ENCODE measurements around the gene CEP95. TPM values are rescaled to one million over a fixed set of nuclear protein-coding genes. Genes with fewer than 3 reads are reported as not detected.
A peak's percentile ranks its signal among the peaks of the same experiment; 100 is the strongest.
"Not testable (repeated sequence)": the region's sequence is repeated elsewhere in the genome, so short reads cannot be mapped to it uniquely, and the experiment has no call there.

CEP95 gene
- total RNA-seq (2014; rRNA removed; shearing (Covaris generic)): 43.2 and 48.8 TPM in 2 replicates
- 35.7 and 38.0 TPM in 2 replicates for polyA plus RNA-seq (2015; cell fraction: cytosol; rRNA removed)
- polyA plus RNA-seq (2015; cell fraction: nucleus; rRNA removed): 326 and 369 TPM in 2 replicates

GRCh38 chr17:64506576-64507412 lies at the start of gene CEP95:
Gene CEP95 (plus strand): TSS chr17:64506977. CDS start chr17:64507098, 121 bp downstream.
- peak; percentile 100 for DNase-seq (ENCODE audit: low read depth, low spot score)
- in situ Hi-C loops (cut with HindIII; ENCODE audit: low pct_unique_long_range_greater_than_20kb, low sequenced_read_pairs): no loop called here

DNA sequence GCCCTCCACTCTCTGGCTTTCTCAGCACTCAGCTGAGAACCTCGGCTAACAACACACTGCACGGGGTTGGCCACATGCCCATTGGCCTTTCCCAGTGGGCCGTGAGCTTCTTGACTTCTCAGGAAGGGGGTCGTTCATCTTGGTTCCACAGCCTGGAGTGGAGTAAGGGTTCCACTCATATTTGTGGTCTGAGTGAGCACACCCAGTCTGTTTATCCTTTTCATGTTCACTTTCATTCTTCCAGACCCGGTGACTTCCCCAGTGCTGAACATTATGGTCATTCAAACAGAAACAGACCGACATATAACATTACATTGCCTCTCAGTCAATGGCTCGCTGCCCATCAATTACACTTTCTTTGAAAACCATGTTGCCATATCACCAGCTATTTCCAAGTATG lies 49.6 kb upstream of the CEP95 start:
- in situ Hi-C loops (cut with HindIII; ENCODE audit: low pct_unique_long_range_greater_than_20kb, low sequenced_read_pairs): no loop called here
- DNase-seq (ENCODE audit: low read depth, low spot score): no peak

- in situ Hi-C loops (cut with HindIII; ENCODE audit: low pct_unique_long_range_greater_than_20kb, low sequenced_read_pairs): no loop called here
These were observed 48.0 kb upstream of the CEP95 start for GRCh38 chr17:64458756-64459155.

DNA sequence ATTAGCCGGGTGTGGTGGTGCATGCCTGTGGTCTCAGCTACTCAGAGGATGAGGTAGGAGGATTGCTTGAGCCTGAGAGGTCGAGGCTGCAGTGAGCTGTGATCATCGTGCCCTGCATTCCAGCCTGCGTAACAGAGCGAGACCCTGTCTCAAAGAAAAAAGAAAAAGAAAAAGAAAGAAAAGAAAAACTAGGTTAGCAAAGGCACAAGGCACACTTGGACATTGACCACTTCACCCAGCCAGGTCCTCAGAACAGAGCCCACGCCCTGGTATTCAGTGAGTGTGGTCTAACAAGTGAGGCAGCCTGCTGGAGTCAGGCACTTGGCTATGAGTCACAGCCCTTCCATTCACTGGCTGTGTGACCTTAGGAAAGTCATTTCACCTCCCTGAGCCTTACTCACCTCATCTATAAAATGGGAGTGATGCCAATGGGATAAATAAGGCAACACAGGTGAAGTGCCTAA lies 47.5 kb upstream of the CEP95 start:
- in situ Hi-C loops (cut with HindIII; ENCODE audit: low pct_unique_long_range_greater_than_20kb, low sequenced_read_pairs): no loop called here
- DNase-seq (ENCODE audit: low read depth, low spot score): no peak

More at GRCh38 chr17:64458756-64459155, 48.0 kb upstream of the CEP95 start:
- DNase-seq (ENCODE audit: low read depth, low spot score): no peak

GRCh38 chr17:64459818-64460217 lies 47.0 kb upstream of the CEP95 start:
- DNase-seq (ENCODE audit: low read depth, low spot score); in situ Hi-C loops (cut with HindIII; ENCODE audit: low pct_unique_long_range_greater_than_20kb, low sequenced_read_pairs): not testable (repeated sequence)

- in situ Hi-C loops (cut with HindIII; ENCODE audit: low pct_unique_long_range_greater_than_20kb, low sequenced_read_pairs): no loop called here
- no peak for DNase-seq (ENCODE audit: low read depth, low spot score)
These were observed 45.8 kb upstream of the CEP95 start for GRCh38 chr17:64460955-64461354.

- in situ Hi-C loops (cut with HindIII; ENCODE audit: low pct_unique_long_range_greater_than_20kb, low sequenced_read_pairs): no loop called here
- no peak for DNase-seq (ENCODE audit: low read depth, low spot score)
These were observed 45.0 kb upstream of the CEP95 start for GRCh38 chr17:64461788-64462187.

GRCh38 chr17:64466019-64466735 lies 40.6 kb upstream of the CEP95 start:
- in situ Hi-C loops (cut with HindIII; ENCODE audit: low pct_unique_long_range_greater_than_20kb, low sequenced_read_pairs): no loop called here
- DNase-seq (ENCODE audit: low read depth, low spot score): no peak

GRCh38 chr17:64466834-64467233 lies 39.9 kb upstream of the CEP95 start:
- DNase-seq (ENCODE audit: low read depth, low spot score); in situ Hi-C loops (cut with HindIII; ENCODE audit: low pct_unique_long_range_greater_than_20kb, low sequenced_read_pairs): not testable (repeated sequence)

- in situ Hi-C loops (cut with HindIII; ENCODE audit: low pct_unique_long_range_greater_than_20kb, low sequenced_read_pairs): no loop called here
- DNase-seq (ENCODE audit: low read depth, low spot score): no peak
These were observed 36.2 kb upstream of the CEP95 start for GRCh38 chr17:64470625-64471024.

DNA sequence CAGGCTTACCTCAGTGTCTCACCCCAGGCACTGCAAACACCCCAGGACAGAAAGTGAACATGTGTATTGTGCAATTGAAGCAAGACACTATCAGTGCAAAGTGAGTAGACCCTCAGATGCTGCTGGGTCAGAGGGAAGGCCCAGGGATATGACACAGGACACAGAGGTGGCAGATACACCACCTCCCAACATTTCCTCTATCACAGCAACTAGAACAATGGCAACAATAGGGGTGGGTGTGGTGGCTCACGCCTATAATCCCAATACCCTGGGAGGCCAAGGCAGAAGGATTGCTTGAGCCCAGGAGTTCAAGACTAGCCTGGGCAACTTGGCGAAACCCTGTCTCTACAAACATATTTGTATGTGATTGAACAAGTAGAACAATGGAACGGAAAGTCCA lies 35.3 kb upstream of the CEP95 start:
- in situ Hi-C loops (cut with HindIII; ENCODE audit: low pct_unique_long_range_greater_than_20kb, low sequenced_read_pairs): no loop called here
- no peak for DNase-seq (ENCODE audit: low read depth, low spot score)

DNA sequence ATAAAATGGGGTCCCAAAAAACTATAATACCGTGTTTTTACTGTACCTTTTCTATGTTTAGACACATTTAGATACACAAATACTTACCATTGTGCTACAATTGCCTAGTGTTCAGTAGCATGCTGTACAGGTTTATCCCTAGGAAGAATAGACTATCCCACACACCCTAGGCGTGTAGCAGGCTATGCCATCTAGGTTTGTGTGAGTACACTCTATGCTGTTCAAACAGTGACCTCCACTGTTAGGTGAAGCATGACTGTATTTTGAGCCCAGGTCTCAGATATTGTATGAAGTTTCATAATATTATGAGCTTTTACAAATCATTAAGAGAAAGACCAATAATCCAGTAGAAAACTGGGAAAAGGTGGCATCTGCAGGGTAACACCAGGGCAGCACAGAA lies 34.2 kb upstream of the CEP95 start:
- in situ Hi-C loops (cut with HindIII; ENCODE audit: low pct_unique_long_range_greater_than_20kb, low sequenced_read_pairs): no loop called here
- DNase-seq (ENCODE audit: low read depth, low spot score): no peak

GRCh38 chr17:64477849-64478248 lies 28.9 kb upstream of the CEP95 start:
- no peak for DNase-seq (ENCODE audit: low read depth, low spot score)

GRCh38 chr17:64480951-64481350 lies 25.8 kb upstream of the CEP95 start:
- no peak for DNase-seq (ENCODE audit: low read depth, low spot score)
- in situ Hi-C loops (cut with HindIII; ENCODE audit: low pct_unique_long_range_greater_than_20kb, low sequenced_read_pairs): no loop called here

More at GRCh38 chr17:64477849-64478248, 28.9 kb upstream of the CEP95 start:
- in situ Hi-C loops (cut with HindIII; ENCODE audit: low pct_unique_long_range_greater_than_20kb, low sequenced_read_pairs): no loop called here

DNA sequence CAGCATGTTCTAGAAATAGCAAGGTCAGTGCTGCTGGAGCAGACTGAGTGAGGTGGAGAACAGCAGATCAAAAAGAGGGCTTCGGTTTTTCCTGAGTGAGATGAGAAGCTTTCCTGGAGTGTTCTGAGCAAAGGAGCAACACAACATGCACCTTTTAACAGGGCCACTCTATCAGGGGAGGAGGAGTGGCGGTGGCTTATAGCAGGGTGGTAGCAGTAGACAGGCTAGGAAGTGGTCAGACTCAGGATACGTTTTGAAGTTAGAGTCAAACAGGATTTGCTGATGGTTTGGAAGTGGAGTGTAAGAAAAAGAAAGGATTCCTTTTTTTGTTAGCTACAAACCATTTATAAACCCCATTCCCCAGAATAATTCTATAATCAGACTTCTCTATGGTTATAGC lies 22.4 kb upstream of the CEP95 start:
- no peak for DNase-seq (ENCODE audit: low read depth, low spot score)
- in situ Hi-C loops (cut with HindIII; ENCODE audit: low pct_unique_long_range_greater_than_20kb, low sequenced_read_pairs): no loop called here

GRCh38 chr17:64488301-64488700 lies 18.5 kb upstream of the CEP95 start:
- in situ Hi-C loops (cut with HindIII; ENCODE audit: low pct_unique_long_range_greater_than_20kb, low sequenced_read_pairs): no loop called here
- DNase-seq (ENCODE audit: low read depth, low spot score): no peak

- DNase-seq (ENCODE audit: low read depth, low spot score): peak; percentile 85
- in situ Hi-C loops (cut with HindIII; ENCODE audit: low pct_unique_long_range_greater_than_20kb, low sequenced_read_pairs): no loop called here
These were observed 15.5 kb upstream of the CEP95 start for GRCh38 chr17:64491034-64491860.

GRCh38 chr17:64491994-64492393 lies 14.8 kb upstream of the CEP95 start:
- in situ Hi-C loops (cut with HindIII; ENCODE audit: low pct_unique_long_range_greater_than_20kb, low sequenced_read_pairs): no loop called here

More at GRCh38 chr17:64491994-64492393, 14.8 kb upstream of the CEP95 start:
- no peak for DNase-seq (ENCODE audit: low read depth, low spot score)

All from SK-MEL-5 (cell line).